H1 (cell line): ENCODE data around the gene COX7A1. TPM values are rescaled to one million over a fixed set of nuclear protein-coding genes. Genes with fewer than 3 reads are reported as not detected.

Source experiments
- BACH1 ChIP-seq: IDR thresholded peaks from 2 replicates; pipeline ENCODE4 v1.6.1; 2012; ENCODE audit warnings: low read length, improper control_type of control experiment
- CEBPB ChIP-seq: IDR thresholded peaks from 2 replicates; pipeline ENCODE4 v1.6.1; 2012; ENCODE audit warnings: low read depth, low read length
- FOSL1 ChIP-seq: IDR thresholded peaks from 2 replicates; pipeline ENCODE4 v1.6.1; 2011; ENCODE audit warnings: mild to moderate bottlenecking, low read depth, low read length, moderate library complexity; ENCODE audit not compliant: insufficient read depth
- POLR2A ChIP-seq, 2 experiments: IDR thresholded peaks; 1 replicate in 1 of 2; 2 replicates in 1 of 2; pipeline ENCODE4 v1.6.1; 2011; ENCODE audit warnings: low read depth in 2 of 2, low read length in 2 of 2, mild to moderate bottlenecking in 2 of 2; ENCODE audit errors: control extremely low read depth in 1 of 2
- RAD21 ChIP-seq, 2 experiments: IDR thresholded peaks in 1 of 2; conservative IDR thresholded peaks in 1 of 2; 2 replicates each; pipeline ENCODE4 v1.6.1; 2011; ENCODE audit warnings: low read depth in 2 of 2, low read length in 2 of 2, improper control_type of control experiment in 1 of 2, inconsistent platforms in 1 of 2, mild to moderate bottlenecking in 1 of 2, moderate library complexity in 1 of 2
- RBBP5 ChIP-seq: IDR thresholded peaks from 2 replicates; pipeline ENCODE4 v1.7.1; 2012; ENCODE audit warnings: low read depth, mild to moderate bottlenecking, inconsistent platforms, low read length, moderate library complexity, borderline replicate concordance
- RXRA ChIP-seq: IDR thresholded peaks from 2 replicates; pipeline ENCODE4 v1.6.1; 2011; ENCODE audit warnings: low read depth, mild to moderate bottlenecking, low read length, moderate library complexity; ENCODE audit not compliant: insufficient read depth
- SAP30 ChIP-seq: fragments of 300-600 bp; sonication (generic); IDR thresholded peaks from 2 replicates; pipeline ENCODE4 v1.7.1; 2012; ENCODE audit warnings: low read length, moderate library complexity, mild to moderate bottlenecking, inconsistent platforms; ENCODE audit not compliant: insufficient read depth, insufficient replicate concordance
- polyA plus RNA-seq, 7 experiments: library from polyadenylated mRNA; depleted of rRNA in 3 of 7; stranded (reverse) in 5 of 7; unstranded in 2 of 7; fragments of >200 nt in 5 of 7; fragments of 200-250 nt in 2 of 7; gene quantifications; 1 replicate in 5 of 7; 2 replicates in 1 of 7; 4 replicates in 1 of 7; pipeline versions ENCODE4 v1.2.1 to v1.2.3, GENCODE V29; 2011 to 2013; ENCODE audit warnings: missing spikeins in 2 of 7, mixed read lengths in 2 of 7
- total RNA-seq: library from RNA; stranded (reverse); fragmentation: NEBNext Ultra II Directional; extraction: Animal tissue kit (Norgen Biotek cat#: 25700); gene quantifications from 2 replicates; pipeline ENCODE4 v1.2.1, GENCODE V29; 2021
- TF ChIP-seq, protein P1 (sequence below): fragments of 300-600 bp; sonication (generic); IDR thresholded peaks from 2 replicates; pipeline ENCODE4 v1.7.1; 2012; ENCODE audit warnings: low read length, moderate library complexity, mild to moderate bottlenecking, inconsistent platforms; ENCODE audit not compliant: insufficient replicate concordance

Gene COX7A1
- total and polyA plus RNA-seq, 2 of the 8 experiments (the other 6 are each of a cell fraction or from before 2014, with no cell fraction given) = 0.60 TPM

DNA sequence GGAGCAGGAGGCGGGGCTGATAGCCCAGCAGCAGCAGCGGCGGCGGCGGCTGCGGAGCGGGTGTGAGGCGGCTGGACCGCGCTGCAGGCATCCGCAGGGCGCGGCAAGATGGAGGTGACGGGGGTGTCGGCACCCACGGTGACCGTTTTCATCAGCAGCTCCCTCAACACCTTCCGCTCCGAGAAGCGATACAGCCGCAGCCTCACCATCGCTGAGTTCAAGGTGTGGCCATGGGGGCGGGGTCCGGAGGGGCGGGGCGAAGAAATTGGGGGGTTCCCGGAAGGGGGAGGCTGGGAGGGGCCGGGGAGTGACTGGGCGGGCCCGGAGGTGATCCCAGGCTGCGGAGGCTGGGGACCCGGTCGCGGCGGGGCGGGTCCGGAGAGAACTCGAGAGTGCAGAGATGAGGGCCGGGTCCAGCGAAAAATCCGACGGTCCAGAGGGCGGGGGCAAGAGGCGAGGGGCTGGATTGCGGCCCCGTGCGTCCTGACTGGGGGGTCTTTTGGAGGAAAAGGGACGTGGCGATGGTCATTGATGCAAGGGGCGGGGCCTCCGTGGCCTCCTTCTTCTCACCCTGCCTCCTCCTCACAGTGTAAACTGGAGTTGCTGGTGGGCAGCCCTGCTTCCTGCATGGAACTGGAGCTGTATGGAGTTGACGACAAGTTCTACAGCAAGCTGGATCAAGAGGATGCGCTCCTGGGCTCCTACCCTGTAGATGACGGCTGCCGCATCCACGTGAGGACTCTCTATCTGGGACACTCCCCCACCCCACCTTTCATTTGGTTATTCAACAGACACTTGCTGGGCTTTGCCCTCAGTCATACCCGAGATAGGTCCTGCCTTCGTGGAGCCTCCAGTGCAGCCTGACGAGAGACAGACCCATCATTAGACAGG, 36.5 kb downstream of the COX7A1 start, which contains the start of gene TBCB (continued):
- TF ChIP-seq, protein P1, sequence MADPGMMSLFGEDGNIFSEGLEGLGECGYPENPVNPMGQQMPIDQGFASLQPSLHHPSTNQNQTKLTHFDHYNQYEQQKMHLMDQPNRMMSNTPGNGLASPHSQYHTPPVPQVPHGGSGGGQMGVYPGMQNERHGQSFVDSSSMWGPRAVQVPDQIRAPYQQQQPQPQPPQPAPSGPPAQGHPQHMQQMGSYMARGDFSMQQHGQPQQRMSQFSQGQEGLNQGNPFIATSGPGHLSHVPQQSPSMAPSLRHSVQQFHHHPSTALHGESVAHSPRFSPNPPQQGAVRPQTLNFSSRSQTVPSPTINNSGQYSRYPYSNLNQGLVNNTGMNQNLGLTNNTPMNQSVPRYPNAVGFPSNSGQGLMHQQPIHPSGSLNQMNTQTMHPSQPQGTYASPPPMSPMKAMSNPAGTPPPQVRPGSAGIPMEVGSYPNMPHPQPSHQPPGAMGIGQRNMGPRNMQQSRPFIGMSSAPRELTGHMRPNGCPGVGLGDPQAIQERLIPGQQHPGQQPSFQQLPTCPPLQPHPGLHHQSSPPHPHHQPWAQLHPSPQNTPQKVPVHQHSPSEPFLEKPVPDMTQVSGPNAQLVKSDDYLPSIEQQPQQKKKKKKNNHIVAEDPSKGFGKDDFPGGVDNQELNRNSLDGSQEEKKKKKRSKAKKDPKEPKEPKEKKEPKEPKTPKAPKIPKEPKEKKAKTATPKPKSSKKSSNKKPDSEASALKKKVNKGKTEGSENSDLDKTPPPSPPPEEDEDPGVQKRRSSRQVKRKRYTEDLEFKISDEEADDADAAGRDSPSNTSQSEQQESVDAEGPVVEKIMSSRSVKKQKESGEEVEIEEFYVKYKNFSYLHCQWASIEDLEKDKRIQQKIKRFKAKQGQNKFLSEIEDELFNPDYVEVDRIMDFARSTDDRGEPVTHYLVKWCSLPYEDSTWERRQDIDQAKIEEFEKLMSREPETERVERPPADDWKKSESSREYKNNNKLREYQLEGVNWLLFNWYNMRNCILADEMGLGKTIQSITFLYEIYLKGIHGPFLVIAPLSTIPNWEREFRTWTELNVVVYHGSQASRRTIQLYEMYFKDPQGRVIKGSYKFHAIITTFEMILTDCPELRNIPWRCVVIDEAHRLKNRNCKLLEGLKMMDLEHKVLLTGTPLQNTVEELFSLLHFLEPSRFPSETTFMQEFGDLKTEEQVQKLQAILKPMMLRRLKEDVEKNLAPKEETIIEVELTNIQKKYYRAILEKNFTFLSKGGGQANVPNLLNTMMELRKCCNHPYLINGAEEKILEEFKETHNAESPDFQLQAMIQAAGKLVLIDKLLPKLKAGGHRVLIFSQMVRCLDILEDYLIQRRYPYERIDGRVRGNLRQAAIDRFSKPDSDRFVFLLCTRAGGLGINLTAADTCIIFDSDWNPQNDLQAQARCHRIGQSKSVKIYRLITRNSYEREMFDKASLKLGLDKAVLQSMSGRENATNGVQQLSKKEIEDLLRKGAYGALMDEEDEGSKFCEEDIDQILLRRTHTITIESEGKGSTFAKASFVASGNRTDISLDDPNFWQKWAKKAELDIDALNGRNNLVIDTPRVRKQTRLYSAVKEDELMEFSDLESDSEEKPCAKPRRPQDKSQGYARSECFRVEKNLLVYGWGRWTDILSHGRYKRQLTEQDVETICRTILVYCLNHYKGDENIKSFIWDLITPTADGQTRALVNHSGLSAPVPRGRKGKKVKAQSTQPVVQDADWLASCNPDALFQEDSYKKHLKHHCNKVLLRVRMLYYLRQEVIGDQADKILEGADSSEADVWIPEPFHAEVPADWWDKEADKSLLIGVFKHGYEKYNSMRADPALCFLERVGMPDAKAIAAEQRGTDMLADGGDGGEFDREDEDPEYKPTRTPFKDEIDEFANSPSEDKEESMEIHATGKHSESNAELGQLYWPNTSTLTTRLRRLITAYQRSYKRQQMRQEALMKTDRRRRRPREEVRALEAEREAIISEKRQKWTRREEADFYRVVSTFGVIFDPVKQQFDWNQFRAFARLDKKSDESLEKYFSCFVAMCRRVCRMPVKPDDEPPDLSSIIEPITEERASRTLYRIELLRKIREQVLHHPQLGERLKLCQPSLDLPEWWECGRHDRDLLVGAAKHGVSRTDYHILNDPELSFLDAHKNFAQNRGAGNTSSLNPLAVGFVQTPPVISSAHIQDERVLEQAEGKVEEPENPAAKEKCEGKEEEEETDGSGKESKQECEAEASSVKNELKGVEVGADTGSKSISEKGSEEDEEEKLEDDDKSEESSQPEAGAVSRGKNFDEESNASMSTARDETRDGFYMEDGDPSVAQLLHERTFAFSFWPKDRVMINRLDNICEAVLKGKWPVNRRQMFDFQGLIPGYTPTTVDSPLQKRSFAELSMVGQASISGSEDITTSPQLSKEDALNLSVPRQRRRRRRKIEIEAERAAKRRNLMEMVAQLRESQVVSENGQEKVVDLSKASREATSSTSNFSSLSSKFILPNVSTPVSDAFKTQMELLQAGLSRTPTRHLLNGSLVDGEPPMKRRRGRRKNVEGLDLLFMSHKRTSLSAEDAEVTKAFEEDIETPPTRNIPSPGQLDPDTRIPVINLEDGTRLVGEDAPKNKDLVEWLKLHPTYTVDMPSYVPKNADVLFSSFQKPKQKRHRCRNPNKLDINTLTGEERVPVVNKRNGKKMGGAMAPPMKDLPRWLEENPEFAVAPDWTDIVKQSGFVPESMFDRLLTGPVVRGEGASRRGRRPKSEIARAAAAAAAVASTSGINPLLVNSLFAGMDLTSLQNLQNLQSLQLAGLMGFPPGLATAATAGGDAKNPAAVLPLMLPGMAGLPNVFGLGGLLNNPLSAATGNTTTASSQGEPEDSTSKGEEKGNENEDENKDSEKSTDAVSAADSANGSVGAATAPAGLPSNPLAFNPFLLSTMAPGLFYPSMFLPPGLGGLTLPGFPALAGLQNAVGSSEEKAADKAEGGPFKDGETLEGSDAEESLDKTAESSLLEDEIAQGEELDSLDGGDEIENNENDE = no peak
- TF ChIP-seq RBBP5 (no peak; the same call in 1 of the 2 replicates), RAD21 (IDR thresholded peaks at IDR 0.05 in 1 of 2, conservative IDR thresholded peaks at IDR 0.05 in 1 of 2; ENCODE audit: low read depth in 2 of 2, low read length in 2 of 2) (no peak), FOSL1 (no peak), CEBPB (no peak), BACH1 (no peak), POLR2A (IDR thresholded peaks at IDR 0.05; ENCODE audit: control extremely low read depth in 1 of 2, low read depth in 2 of 2, low read length in 2 of 2) (peak; percentile 12 to 32; a peak in 2 of 3 replicates), SAP30 (no peak), RXRA (no peak)
